ENCODE measurements around the gene CHMP4A.

DNA sequence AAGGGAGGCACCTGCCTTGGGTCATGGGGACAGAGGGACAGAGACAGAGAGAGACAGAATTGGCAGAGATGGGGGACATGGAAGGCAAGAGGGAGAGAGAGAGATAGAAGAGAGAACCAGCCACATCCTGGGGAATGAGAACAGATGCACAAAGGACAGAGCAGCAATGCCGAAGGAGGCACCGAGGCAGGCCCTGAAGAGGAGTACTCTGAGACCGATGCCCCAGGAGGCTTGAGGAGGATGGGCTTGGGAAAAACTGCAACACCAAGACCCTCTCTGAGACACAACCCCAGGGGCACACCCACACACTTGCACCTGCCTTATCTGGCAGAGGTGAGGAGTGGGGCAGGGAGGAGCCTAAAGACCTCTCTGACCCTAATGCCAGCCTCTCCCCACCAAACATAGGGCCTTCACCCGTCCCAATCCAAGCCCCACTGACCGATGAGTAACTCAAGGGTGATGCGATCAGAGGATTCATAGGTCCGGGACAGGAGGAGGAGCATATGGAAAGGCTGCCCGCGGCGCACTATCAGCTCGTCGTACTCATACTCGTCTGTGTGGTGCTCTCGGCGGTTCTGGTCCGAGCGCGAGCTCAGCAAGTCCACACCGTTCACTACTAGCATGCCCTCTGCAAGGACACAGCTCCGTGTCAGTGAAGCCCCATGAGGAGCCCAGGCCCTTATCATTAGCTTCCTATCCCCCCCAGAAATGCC is 48.1 kb upstream of the CHMP4A start:
- TF ChIP-seq POLR2A (IDR thresholded peaks at IDR 0.05) (no peak), POLR2AphosphoS5 (IDR thresholded peaks at IDR 0.05) (no peak)
- TF ChIP-seq, protein P1, sequence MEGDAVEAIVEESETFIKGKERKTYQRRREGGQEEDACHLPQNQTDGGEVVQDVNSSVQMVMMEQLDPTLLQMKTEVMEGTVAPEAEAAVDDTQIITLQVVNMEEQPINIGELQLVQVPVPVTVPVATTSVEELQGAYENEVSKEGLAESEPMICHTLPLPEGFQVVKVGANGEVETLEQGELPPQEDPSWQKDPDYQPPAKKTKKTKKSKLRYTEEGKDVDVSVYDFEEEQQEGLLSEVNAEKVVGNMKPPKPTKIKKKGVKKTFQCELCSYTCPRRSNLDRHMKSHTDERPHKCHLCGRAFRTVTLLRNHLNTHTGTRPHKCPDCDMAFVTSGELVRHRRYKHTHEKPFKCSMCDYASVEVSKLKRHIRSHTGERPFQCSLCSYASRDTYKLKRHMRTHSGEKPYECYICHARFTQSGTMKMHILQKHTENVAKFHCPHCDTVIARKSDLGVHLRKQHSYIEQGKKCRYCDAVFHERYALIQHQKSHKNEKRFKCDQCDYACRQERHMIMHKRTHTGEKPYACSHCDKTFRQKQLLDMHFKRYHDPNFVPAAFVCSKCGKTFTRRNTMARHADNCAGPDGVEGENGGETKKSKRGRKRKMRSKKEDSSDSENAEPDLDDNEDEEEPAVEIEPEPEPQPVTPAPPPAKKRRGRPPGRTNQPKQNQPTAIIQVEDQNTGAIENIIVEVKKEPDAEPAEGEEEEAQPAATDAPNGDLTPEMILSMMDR (IDR thresholded peaks at IDR 0.05): no peak

Data from prostate gland (tissue), 2 donors.